T-helper 1 cell (primary cell): ENCODE data around the gene ATPAF1.

ENCODE experiments used
- DNase-seq, 5 donors: peaks; one replicate each; pipeline ENCODE4 v3.0.0-alpha.2; 2012 to 2020

The ATPAF1 gene

DNA sequence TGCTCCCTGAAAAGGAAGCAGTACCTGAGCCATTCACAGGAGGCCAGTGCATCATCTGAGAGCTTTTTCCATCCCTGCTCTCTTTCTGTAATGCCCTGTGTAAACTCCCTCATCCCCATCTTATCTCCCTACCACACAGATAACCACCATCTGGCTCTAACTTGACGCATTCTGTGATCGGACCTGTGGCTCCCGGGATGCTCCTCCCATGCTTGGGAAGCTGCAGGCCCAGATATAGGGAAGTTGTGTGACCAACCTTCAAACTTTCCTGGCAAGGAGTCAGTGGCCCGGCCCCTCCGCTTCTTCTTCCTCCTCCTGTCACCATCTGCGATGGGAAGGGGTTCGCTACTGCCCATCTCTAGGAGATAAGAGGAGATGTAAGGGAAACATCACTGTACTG is 85.2 kb downstream of the ATPAF1 start:
- DNase-seq = no peak
